LNCaP clone FGC (cell line): ENCODE results near the gene SLAMF1.

Experiments
- DNase-seq: peaks from one replicate; pipeline ENCODE4 v3.0.0-alpha.2; 2011; ENCODE audit warnings: low read depth
- H3K4me3 ChIP-seq: 2 replicates; pipeline ENCODE4 v1.5.1; 2011; ENCODE audit warnings: mild to moderate bottlenecking, low read depth, low read length, control low read depth
- TF ChIP-seq, protein P1 (sequence below): IDR thresholded peaks from 2 replicates; pipeline ENCODE4 v1.5.1; 2012; ENCODE audit warnings: mild to moderate bottlenecking; ENCODE audit not compliant: control insufficient read depth, insufficient read depth; ENCODE audit errors: extremely low read depth

SLAMF1 gene

DNA sequence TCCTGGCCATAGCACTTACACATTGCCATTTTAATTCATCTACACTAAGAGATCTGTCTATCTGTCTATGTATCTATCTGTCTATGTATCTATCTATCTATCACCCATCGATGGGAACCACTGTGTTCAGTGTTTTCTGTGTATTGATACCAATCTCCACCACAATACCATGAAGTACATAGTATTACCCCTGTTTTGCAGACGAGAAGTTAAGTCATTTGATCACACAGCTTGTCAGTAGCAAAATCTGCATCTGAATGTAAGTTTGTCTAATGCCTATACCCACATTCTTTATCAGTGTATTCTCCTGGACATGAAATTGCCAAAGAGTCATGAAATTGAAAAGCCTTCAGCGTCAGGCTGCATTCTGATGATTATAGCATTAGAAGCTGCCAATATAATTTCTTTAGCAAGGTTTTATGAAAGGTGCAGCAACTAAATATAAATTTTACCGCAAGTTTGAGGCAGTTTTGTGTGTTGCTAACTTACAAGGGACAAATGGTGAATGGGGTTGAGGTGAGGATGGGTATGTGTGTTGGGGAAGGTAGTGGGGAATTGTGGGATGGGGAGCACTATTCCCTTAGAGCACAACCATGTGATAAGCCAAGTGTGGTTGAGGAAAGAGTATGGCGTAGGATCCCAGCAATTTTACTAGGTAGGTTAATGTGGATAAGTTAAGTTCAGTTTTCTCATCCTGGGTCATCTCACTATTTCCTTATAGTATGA, 24.2 kb downstream of the SLAMF1 start:
- H3K4me3 ChIP-seq: no peak overlapping the region
- TF ChIP-seq, protein P1, sequence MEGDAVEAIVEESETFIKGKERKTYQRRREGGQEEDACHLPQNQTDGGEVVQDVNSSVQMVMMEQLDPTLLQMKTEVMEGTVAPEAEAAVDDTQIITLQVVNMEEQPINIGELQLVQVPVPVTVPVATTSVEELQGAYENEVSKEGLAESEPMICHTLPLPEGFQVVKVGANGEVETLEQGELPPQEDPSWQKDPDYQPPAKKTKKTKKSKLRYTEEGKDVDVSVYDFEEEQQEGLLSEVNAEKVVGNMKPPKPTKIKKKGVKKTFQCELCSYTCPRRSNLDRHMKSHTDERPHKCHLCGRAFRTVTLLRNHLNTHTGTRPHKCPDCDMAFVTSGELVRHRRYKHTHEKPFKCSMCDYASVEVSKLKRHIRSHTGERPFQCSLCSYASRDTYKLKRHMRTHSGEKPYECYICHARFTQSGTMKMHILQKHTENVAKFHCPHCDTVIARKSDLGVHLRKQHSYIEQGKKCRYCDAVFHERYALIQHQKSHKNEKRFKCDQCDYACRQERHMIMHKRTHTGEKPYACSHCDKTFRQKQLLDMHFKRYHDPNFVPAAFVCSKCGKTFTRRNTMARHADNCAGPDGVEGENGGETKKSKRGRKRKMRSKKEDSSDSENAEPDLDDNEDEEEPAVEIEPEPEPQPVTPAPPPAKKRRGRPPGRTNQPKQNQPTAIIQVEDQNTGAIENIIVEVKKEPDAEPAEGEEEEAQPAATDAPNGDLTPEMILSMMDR: no peak
- DNase-seq: no peak

DNA sequence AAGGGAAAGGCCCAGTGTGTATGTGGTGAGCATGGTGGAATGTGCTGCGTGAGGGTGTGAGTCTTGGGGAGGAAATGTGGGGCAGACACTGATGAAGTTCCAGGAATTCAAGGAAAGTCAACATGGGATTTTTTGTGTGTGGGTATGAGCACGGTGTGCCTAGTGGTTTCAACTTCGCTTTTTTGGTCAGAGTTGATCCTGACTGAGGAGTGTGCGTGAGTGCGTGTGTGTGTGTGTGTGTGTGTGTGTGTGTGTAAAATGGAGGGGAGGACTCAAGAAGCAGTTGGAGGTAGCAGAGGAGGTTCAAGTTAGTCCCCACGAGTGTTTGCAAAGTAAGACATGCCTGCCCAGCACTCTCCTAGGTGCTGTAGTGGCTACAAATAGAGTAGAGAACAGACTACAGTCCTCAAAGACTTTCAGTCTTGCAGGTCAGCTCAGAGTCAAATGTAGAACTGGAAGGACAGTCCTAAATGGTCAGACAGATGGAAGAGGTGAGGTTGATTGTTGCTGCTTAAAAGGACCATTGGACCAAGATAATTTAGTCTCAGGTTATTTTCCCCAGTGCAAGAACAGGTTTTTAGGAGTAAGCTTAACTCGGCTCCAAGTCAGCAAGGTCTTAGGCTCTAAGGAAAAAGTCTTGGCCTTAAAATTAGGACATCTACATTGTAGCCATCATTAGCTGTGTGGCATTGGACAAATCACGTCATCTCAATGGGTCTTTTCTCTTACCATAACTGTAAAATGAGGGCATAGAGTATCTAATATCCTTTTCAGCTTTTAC, 25.0 kb downstream of the SLAMF1 start:
- no peak overlapping the region for H3K4me3 ChIP-seq
- TF ChIP-seq, protein P1: no peak
- no peak for DNase-seq

DNA sequence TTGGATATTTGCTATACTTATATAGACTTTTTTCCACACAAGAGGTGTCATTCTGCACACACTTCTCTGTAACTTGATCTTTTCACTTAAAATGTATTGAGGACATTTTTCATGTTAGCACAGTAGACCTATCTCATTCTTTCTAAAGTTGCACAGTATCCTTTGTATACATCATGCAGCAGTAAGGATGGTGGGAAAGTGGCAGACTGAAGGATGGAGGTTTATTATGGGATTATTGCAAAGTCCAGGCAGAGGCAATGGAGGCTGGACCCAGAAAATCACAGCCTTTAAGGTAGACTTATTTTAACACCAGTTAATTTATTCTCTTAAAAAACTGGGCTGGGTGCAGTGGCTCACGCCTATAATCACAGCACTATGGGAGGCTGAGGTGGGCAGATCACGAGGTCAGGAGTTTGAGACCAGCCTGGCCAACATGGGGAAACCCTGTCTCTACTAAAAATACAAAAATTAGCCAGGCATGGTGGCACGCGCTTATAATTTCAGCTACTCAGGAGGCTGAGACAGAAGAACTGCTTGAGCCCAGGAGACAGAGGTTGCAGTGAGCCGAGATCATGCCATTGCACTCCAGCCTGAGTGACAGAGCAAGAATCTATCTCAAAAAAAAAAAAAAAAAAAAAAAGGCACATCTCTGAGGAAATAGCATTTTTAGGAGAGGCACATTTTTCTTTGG, 25.8 kb downstream of the SLAMF1 start:
- no peak overlapping the region for H3K4me3 ChIP-seq
- DNase-seq: no peak
- TF ChIP-seq, protein P1: no peak

DNA sequence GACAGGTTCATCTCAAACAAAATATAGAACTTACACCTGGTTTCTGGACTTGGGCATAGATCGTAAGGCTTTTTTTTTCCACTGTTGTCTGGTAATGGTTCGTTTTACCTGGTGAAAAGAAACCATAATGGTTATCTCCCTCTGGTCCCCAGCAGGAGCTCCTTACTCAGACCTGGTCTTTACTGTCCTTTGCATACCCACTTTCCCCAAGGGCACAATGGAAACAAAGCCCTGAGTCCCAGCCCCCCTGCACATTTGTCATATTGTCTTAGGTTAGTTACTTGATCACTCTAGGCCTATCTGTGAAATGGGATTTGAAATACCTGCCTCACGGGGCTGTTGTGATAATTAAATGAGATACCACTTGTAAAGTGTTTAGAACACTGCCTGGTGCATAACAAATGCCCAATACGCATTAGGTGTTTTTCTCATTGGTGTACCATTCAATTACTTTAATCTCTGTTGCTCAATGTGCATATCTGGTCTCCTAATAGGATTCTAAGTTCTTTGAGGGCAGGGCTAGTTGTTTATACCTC, 27.0 kb downstream of the SLAMF1 start:
- DNase-seq: no peak
- TF ChIP-seq, protein P1: no peak
- H3K4me3 ChIP-seq: no peak overlapping the region

DNA sequence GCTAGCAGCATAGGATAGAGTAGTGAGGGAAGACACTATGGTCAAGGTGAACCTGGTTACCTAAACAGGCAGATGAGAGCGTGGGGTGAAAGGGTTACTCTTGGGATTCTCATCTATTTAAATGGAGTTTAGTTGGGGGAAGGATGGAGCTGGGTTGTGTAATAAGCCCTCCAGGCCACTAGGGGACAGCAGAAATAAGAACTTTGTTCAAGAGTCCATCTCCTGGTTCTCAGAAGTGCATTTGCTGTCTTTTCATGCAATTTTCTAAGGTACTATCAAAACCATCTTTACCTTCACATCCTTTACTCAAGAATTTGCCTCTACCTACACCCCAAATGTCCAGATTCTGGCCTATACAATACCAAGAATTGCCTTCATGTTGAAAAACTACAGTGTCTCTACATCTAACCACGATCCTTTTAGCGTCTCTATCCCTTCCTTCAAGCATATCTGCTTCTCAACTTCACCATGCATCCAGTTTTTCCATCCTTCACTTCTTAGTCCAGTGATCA, 28.0 kb downstream of the SLAMF1 start:
- no peak for DNase-seq
- TF ChIP-seq, protein P1: peak; percentile 34
- H3K4me3 ChIP-seq: no peak overlapping the region

DNA sequence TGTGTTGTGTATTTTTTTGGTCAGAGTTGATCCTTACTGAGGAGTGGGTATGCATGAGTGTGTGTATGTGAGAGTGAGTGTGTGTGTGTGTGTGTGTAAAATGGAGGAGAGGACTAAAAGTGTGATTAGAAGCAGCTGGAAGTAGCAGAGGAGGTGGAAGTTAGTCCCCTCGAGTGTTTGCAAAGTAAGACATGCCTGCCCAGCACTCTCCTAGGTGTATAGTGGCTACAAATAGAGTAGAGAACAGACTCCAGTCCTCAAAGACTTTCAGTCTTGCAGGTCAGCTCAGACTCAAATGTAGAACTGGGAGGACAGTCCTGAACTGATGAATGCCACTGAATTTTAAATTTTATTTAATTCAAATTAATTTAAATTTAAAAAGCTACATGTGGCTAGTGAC, 28.5 kb downstream of the SLAMF1 start:
- H3K4me3 ChIP-seq: no peak overlapping the region
- DNase-seq: no peak
- TF ChIP-seq, protein P1: no peak
